ENCODE results near the gene LIMS1.
"Not testable (repeated sequence)": the region's sequence is repeated elsewhere in the genome, so short reads cannot be mapped to it uniquely, and the experiment has no call there.

GRCh38 chr2:108643862-108644261, 109.6 kb downstream of the LIMS1 start:
- not testable (repeated sequence) for TF ChIP-seq CTCF, EP300 (IDR thresholded peaks at IDR 0.05)
